GM23338 (cell line): ENCODE results near the gene IGSF1. TPM values are rescaled to one million over a fixed set of nuclear protein-coding genes. Genes with fewer than 3 reads are reported as not detected.

Experiments used
- ATAC-seq: fragments of 200-7000 bp; cut with Tn5 transposase; 3 replicates; pipeline ENCODE4 v1.9.1; 2020
- DNase-seq: peaks from one replicate; pipeline ENCODE4 v3.0.0-alpha.2; 2015; ENCODE audit warnings: low spot score
- H2AFZ ChIP-seq: fragments of 200-600 bp; sonication (generic); 2 replicates; pipeline ENCODE4 v1.8.0; 2016; ENCODE audit warnings: antibody characterized with exemption, mild to moderate bottlenecking, moderate library complexity
- H3F3A ChIP-seq: fragments of 200-600 bp; sonication (generic); replicated peaks from 2 replicates; pipeline ENCODE4 v1.8.0; 2017; ENCODE audit warnings: antibody characterized with exemption, mixed run types, low read depth
- H3K27ac ChIP-seq: fragments of 200-600 bp; sonication (generic); 2 replicates; pipeline ENCODE4 v1.6.1; 2016; ENCODE audit warnings: low read depth
- H3K27me3 ChIP-seq: fragments of 200-600 bp; sonication (generic); 2 replicates; pipeline ENCODE4 v1.8.0; 2016; ENCODE audit warnings: mild to moderate bottlenecking, mixed run types, moderate library complexity; ENCODE audit not compliant: insufficient read depth
- H3K36me3 ChIP-seq: fragments of 200-600 bp; sonication (generic); 2 replicates; pipeline ENCODE4 v1.8.0; 2016; ENCODE audit warnings: mild to moderate bottlenecking; ENCODE audit not compliant: insufficient read depth
- H3K4me1 ChIP-seq: fragments of 200-600 bp; sonication (generic); 2 replicates; pipeline ENCODE4 v1.8.0; 2016; ENCODE audit warnings: mild to moderate bottlenecking, moderate library complexity; ENCODE audit not compliant: insufficient read depth
- H3K4me2 ChIP-seq: fragments of 200-600 bp; sonication (generic); 2 replicates; pipeline ENCODE4 v1.7.1; 2017; ENCODE audit warnings: mixed run types
- H3K4me3 ChIP-seq: fragments of 200-600 bp; sonication (generic); 2 replicates; pipeline ENCODE4 v1.6.1; 2016; ENCODE audit warnings: mixed run types
- H3K79me2 ChIP-seq: fragments of 200-600 bp; sonication (generic); replicated peaks from 2 replicates; pipeline ENCODE4 v1.8.0; 2017; ENCODE audit warnings: mild to moderate bottlenecking; ENCODE audit not compliant: insufficient read depth
- H3K9me2 ChIP-seq: fragments of 200-600 bp; sonication (generic); 2 replicates; pipeline ENCODE4 v1.8.0; 2017; ENCODE audit not compliant: insufficient read depth
- H4K20me1 ChIP-seq: fragments of 200-600 bp; sonication (generic); replicated peaks from 2 replicates; pipeline ENCODE4 v1.8.0; 2017; ENCODE audit warnings: mild to moderate bottlenecking; ENCODE audit not compliant: insufficient read depth
- H3K27ac Mint-ChIP-seq: 2 replicates; pipeline ENCODE4 v1.8.0; 2020; ENCODE audit warnings: inconsistent platforms, mild to moderate bottlenecking, moderate library complexity, mixed read lengths
- H3K27me3 Mint-ChIP-seq: 3 replicates; pipeline ENCODE4 v1.8.0; 2022; ENCODE audit warnings: low read depth, mild to moderate bottlenecking, moderate library complexity, mixed read lengths, inconsistent platforms; ENCODE audit not compliant: insufficient read depth, poor library complexity
- H3K36me3 Mint-ChIP-seq: 3 replicates; pipeline ENCODE4 v1.8.0; 2021; ENCODE audit warnings: low read depth, mild to moderate bottlenecking, inconsistent platforms, moderate library complexity, mixed read lengths
- H3K4me1 Mint-ChIP-seq: 3 replicates; pipeline ENCODE4 v1.8.0; 2020; ENCODE audit warnings: mild to moderate bottlenecking, inconsistent platforms, mixed read lengths
- H3K4me3 Mint-ChIP-seq: 3 replicates; pipeline ENCODE4 v1.8.0; 2021; ENCODE audit warnings: moderate library complexity, mild to moderate bottlenecking, inconsistent platforms, mixed read lengths
- H3K9me3 Mint-ChIP-seq: 3 replicates; pipeline ENCODE4 v1.8.0; 2020; ENCODE audit warnings: moderate library complexity, mild to moderate bottlenecking, inconsistent platforms, mixed read lengths
- CREB1 ChIP-seq: fragments of 250-450 bp; sonication (Bioruptor Pico); IDR thresholded peaks from 2 replicates; pipeline ENCODE4 v1.5.0; 2020; ENCODE audit warnings: low read depth, mild to moderate bottlenecking, moderate library complexity
- CTCF ChIP-seq, 2 experiments: fragments of 200-600 bp in 1 of 2; sonication (generic) in 1 of 2; conservative IDR thresholded peaks; 2 replicates each; pipeline versions ENCODE4 v1.5.1 to v1.6.1; 2016 to 2017; ENCODE audit warnings: antibody characterized with exemption in 2 of 2, low read depth in 2 of 2, mild to moderate bottlenecking in 2 of 2, moderate library complexity in 1 of 2
- ETS1 ChIP-seq: IDR thresholded peaks from 2 replicates; pipeline ENCODE4 v1.6.1; 2016; ENCODE audit warnings: antibody characterized with exemption
- EZH2 ChIP-seq: fragments of 200-600 bp; sonication (generic); IDR thresholded peaks from one replicate; pipeline ENCODE4 v1.8.0; 2017; ENCODE audit warnings: antibody characterized with exemption, mild to moderate bottlenecking, low read depth; ENCODE audit not compliant: unreplicated experiment
- EZH2phosphoT487 ChIP-seq: fragments of 200-600 bp; sonication (generic); IDR thresholded peaks from one replicate; pipeline ENCODE4 v1.8.1; 2018; ENCODE audit warnings: antibody characterized with exemption; ENCODE audit not compliant: unreplicated experiment
- JUNB ChIP-seq: IDR thresholded peaks from one replicate; pipeline ENCODE4 v1.6.1; 2016; ENCODE audit warnings: antibody characterized with exemption; ENCODE audit not compliant: unreplicated experiment
- NANOG ChIP-seq: IDR thresholded peaks from 2 replicates; pipeline ENCODE4 v1.6.1; 2016; ENCODE audit warnings: antibody characterized with exemption, borderline replicate concordance
- POLR2AphosphoS5 ChIP-seq: IDR thresholded peaks from 2 replicates; pipeline ENCODE4 v1.6.1; 2016; ENCODE audit warnings: antibody characterized with exemption, low read depth
- REST ChIP-seq: IDR thresholded peaks from one replicate; pipeline ENCODE4 v1.6.1; 2018; ENCODE audit warnings: antibody characterized with exemption; ENCODE audit not compliant: unreplicated experiment
- STAT1 ChIP-seq: IDR thresholded peaks from one replicate; pipeline ENCODE4 v1.6.1; 2016; ENCODE audit warnings: antibody characterized with exemption; ENCODE audit not compliant: unreplicated experiment
- ZNF114 ChIP-seq: fragments of 250-450 bp; sonication (Bioruptor Pico); IDR thresholded peaks from 2 replicates; pipeline ENCODE4 v1.5.0; 2020; ENCODE audit warnings: mild to moderate bottlenecking, moderate library complexity
- ZNF331 ChIP-seq: fragments of 250-450 bp; sonication (Bioruptor Pico); IDR thresholded peaks from 2 replicates; pipeline ENCODE4 v1.5.0; 2020; ENCODE audit warnings: low read depth, mild to moderate bottlenecking, moderate library complexity
- polyA plus RNA-seq: library from polyadenylated mRNA; unstranded; fragments of >200 nt; fragmentation: Nextera tagmentation; extraction: Ambion mirVana; gene quantifications from 2 replicates; pipeline ENCODE4 v1.2.1, GENCODE V29; 2016
- total RNA-seq: library from RNA; depleted of rRNA; stranded (reverse); fragments of >200 nt; shearing (Covaris generic); gene quantifications from 2 replicates; pipeline ENCODE4 v1.2.3, GENCODE V29; 2014
- TF ChIP-seq, protein P1 (sequence below): fragments of 250-450 bp; sonication (Bioruptor Pico); IDR thresholded peaks from 2 replicates; pipeline ENCODE4 v1.5.0; 2020; ENCODE audit warnings: mild to moderate bottlenecking, moderate library complexity

The IGSF1 gene
- total and polyA plus RNA-seq, 2 experiments from 2014 or later, result 12.8 to 19.5 TPM

GRCh38 chrX:131331152-131331551, 42.0 kb upstream of the IGSF1 start (continued):
- no peak for TF ChIP-seq ZNF114

- Histone ChIP-seq H2AFZ (no peak overlapping the region), H3K79me2 (no peaks in the 10 kb centered on the region), H3K36me3 (no peaks in the 10 kb centered on the region), H3K27ac (no peak overlapping the region), H3K9me2 (no peaks in the 10 kb centered on the region), H3K4me2 (no peak overlapping the region), H4K20me1 (no peaks in the 10 kb centered on the region), H3K4me3 (no peak overlapping the region), H3F3A (no peaks in the 10 kb centered on the region), H3K27me3 (no peaks in the 10 kb centered on the region), H3K4me1 (no peaks in the 10 kb centered on the region)
- peaks cover 6% of the 10 kb centered on the region for H3K27me3 Mint-ChIP-seq
- no peaks in the 10 kb centered on the region for H3K4me1 Mint-ChIP-seq
- H3K4me3 Mint-ChIP-seq, result no peak overlapping the region
- peaks cover 10% of the 10 kb centered on the region for H3K36me3 Mint-ChIP-seq
- TF ChIP-seq EZH2phosphoT487 (no peak), ZNF114 (no peak), STAT1 (no peak), NANOG (no peak), JUNB (no peak), CREB1 (CRISPR knock-in tag) (no peak), CTCF (conservative IDR thresholded peaks at IDR 0.05; ENCODE audit: low read depth in 2 of 2) (no peak), POLR2AphosphoS5 (no peak), EZH2 (no peak), REST (no peak), ETS1 (no peak), ZNF331 (CRISPR knock-in tag) (no peak)
- TF ChIP-seq, protein P1, sequence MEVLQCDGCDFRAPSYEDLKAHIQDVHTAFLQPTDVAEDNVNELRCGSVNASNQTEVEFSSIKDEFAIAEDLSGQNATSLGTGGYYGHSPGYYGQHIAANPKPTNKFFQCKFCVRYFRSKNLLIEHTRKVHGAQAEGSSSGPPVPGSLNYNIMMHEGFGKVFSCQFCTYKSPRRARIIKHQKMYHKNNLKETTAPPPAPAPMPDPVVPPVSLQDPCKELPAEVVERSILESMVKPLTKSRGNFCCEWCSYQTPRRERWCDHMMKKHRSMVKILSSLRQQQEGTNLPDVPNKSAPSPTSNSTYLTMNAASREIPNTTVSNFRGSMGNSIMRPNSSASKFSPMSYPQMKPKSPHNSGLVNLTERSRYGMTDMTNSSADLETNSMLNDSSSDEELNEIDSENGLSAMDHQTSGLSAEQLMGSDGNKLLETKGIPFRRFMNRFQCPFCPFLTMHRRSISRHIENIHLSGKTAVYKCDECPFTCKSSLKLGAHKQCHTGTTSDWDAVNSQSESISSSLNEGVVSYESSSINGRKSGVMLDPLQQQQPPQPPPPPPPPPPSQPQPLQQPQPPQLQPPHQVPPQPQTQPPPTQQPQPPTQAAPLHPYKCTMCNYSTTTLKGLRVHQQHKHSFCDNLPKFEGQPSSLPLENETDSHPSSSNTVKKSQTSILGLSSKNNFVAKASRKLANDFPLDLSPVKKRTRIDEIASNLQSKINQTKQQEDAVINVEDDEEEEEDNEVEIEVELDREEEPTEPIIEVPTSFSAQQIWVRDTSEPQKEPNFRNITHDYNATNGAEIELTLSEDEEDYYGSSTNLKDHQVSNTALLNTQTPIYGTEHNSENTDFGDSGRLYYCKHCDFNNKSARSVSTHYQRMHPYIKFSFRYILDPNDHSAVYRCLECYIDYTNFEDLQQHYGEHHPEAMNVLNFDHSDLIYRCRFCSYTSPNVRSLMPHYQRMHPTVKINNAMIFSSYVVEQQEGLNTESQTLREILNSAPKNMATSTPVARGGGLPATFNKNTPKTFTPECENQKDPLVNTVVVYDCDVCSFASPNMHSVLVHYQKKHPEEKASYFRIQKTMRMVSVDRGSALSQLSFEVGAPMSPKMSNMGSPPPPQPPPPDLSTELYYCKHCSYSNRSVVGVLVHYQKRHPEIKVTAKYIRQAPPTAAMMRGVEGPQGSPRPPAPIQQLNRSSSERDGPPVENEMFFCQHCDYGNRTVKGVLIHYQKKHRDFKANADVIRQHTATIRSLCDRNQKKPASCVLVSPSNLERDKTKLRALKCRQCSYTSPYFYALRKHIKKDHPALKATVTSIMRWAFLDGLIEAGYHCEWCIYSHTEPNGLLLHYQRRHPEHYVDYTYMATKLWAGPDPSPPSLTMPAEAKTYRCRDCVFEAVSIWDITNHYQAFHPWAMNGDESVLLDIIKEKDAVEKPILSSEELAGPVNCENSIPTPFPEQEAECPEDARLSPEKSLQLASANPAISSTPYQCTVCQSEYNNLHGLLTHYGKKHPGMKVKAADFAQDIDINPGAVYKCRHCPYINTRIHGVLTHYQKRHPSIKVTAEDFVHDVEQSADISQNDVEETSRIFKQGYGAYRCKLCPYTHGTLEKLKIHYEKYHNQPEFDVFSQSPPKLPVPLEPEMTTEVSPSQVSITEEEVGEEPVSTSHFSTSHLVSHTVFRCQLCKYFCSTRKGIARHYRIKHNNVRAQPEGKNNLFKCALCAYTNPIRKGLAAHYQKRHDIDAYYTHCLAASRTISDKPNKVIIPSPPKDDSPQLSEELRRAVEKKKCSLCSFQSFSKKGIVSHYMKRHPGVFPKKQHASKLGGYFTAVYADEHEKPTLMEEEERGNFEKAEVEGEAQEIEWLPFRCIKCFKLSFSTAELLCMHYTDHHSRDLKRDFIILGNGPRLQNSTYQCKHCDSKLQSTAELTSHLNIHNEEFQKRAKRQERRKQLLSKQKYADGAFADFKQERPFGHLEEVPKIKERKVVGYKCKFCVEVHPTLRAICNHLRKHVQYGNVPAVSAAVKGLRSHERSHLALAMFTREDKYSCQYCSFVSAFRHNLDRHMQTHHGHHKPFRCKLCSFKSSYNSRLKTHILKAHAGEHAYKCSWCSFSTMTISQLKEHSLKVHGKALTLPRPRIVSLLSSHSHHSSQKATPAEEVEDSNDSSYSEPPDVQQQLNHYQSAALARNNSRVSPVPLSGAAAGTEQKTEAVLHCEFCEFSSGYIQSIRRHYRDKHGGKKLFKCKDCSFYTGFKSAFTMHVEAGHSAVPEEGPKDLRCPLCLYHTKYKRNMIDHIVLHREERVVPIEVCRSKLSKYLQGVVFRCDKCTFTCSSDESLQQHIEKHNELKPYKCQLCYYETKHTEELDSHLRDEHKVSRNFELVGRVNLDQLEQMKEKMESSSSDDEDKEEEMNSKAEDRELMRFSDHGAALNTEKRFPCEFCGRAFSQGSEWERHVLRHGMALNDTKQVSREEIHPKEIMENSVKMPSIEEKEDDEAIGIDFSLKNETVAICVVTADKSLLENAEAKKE (CRISPR knock-in tag), result no peak
- H3K27ac Mint-ChIP-seq, result no peak overlapping the region
- ATAC-seq (no peak), DNase-seq (no peak)
- peaks cover 11% of the 10 kb centered on the region for H3K9me3 Mint-ChIP-seq
Measured at GRCh38 chrX:131330735-131331134, 41.6 kb upstream of the IGSF1 start.
